ENCODE measurements around the gene AQR.

AQR gene

GRCh38 chr15:34883042-34883441 is 86.5 kb downstream of the AQR start:
- no peak for TF ChIP-seq CSDC2 (CRISPR knock-in tag; IDR thresholded peaks at IDR 0.05)
- TF ChIP-seq TCF4 (CRISPR knock-in tag; IDR thresholded peaks at IDR 0.05; ENCODE audit: borderline replicate concordance), result no peak
- TF ChIP-seq, protein P1, sequence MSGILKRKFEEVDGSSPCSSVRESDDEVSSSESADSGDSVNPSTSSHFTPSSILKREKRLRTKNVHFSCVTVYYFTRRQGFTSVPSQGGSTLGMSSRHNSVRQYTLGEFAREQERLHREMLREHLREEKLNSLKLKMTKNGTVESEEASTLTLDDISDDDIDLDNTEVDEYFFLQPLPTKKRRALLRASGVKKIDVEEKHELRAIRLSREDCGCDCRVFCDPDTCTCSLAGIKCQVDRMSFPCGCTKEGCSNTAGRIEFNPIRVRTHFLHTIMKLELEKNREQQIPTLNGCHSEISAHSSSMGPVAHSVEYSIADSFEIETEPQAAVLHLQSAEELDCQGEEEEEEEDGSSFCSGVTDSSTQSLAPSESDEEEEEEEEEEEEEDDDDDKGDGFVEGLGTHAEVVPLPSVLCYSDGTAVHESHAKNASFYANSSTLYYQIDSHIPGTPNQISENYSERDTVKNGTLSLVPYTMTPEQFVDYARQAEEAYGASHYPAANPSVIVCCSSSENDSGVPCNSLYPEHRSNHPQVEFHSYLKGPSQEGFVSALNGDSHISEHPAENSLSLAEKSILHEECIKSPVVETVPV (CRISPR knock-in tag; IDR thresholded peaks at IDR 0.05), result no peak
- no peak for TF ChIP-seq ZNF70 (CRISPR knock-in tag; IDR thresholded peaks at IDR 0.05)
- no peak for TF ChIP-seq ZNF8 (CRISPR knock-in tag; IDR thresholded peaks at IDR 0.05)
- TF ChIP-seq ZC3H10 (CRISPR knock-in tag; IDR thresholded peaks at IDR 0.05), result no peak
- no peak for TF ChIP-seq ARNTL (CRISPR knock-in tag; IDR thresholded peaks at IDR 0.05; ENCODE audit: borderline replicate concordance, low read depth)
- no peak for TF ChIP-seq SNAI2 (CRISPR knock-in tag; IDR thresholded peaks at IDR 0.05)
- no peak for TF ChIP-seq OSR1 (CRISPR knock-in tag; IDR thresholded peaks at IDR 0.05)
- no peak for TF ChIP-seq ZFP3 (CRISPR knock-in tag; IDR thresholded peaks at IDR 0.05)
- no peak for TF ChIP-seq ZNF565 (CRISPR knock-in tag; conservative IDR thresholded peaks at IDR 0.05; ENCODE audit: low read depth)
- TF ChIP-seq, protein P2, sequence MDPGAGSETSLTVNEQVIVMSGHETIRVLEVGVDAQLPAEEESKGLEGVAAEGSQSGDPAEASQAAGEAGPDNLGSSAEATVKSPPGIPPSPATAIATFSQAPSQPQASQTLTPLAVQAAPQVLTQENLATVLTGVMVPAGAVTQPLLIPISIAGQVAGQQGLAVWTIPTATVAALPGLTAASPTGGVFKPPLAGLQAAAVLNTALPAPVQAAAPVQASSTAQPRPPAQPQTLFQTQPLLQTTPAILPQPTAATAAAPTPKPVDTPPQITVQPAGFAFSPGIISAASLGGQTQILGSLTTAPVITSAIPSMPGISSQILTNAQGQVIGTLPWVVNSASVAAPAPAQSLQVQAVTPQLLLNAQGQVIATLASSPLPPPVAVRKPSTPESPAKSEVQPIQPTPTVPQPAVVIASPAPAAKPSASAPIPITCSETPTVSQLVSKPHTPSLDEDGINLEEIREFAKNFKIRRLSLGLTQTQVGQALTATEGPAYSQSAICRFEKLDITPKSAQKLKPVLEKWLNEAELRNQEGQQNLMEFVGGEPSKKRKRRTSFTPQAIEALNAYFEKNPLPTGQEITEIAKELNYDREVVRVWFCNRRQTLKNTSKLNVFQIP (CRISPR knock-in tag; IDR thresholded peaks at IDR 0.05; ENCODE audit: borderline replicate concordance, low read depth), result no peak
- ATAC-seq, result no peak

DNA sequence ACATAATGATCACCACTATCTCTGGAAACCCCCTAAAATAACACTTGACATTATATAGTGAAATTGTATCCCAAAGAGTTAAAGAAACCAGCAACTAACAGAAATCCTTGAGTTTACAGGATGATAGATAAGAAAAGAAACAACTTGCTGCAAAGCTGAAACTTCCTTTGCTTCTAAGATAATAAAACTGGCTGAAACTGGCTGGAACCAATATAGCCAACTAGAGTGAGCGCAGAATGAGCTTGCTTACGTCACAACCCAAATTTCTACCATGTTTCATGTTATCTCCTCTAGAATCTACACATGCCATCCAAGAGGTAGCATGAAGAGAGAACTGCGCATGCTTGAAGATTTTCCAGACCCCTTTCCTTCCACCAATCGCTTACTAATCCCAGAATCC is 90.4 kb downstream of the AQR start:
- ATAC-seq, result no peak
- no peak for TF ChIP-seq ZNF70 (CRISPR knock-in tag; IDR thresholded peaks at IDR 0.05)
- TF ChIP-seq OSR1 (CRISPR knock-in tag; IDR thresholded peaks at IDR 0.05), result no peak
- TF ChIP-seq ZC3H10 (CRISPR knock-in tag; IDR thresholded peaks at IDR 0.05), result no peak
- no peak for TF ChIP-seq ZNF8 (CRISPR knock-in tag; IDR thresholded peaks at IDR 0.05)
- TF ChIP-seq ARNTL (CRISPR knock-in tag; IDR thresholded peaks at IDR 0.05; ENCODE audit: borderline replicate concordance, low read depth), result no peak
- no peak for TF ChIP-seq ZFP30 (CRISPR knock-in tag; IDR thresholded peaks at IDR 0.05)
- TF ChIP-seq TCF4 (CRISPR knock-in tag; IDR thresholded peaks at IDR 0.05; ENCODE audit: borderline replicate concordance), result no peak
- no peak for TF ChIP-seq GLIS3 (CRISPR knock-in tag; IDR thresholded peaks at IDR 0.05)
- no peak for TF ChIP-seq BACH2 (CRISPR knock-in tag; IDR thresholded peaks at IDR 0.05; ENCODE audit: borderline replicate concordance)
- TF ChIP-seq SNAI2 (CRISPR knock-in tag; IDR thresholded peaks at IDR 0.05), result no peak
- TF ChIP-seq CSDC2 (CRISPR knock-in tag; IDR thresholded peaks at IDR 0.05), result no peak
- TF ChIP-seq, protein P3, sequence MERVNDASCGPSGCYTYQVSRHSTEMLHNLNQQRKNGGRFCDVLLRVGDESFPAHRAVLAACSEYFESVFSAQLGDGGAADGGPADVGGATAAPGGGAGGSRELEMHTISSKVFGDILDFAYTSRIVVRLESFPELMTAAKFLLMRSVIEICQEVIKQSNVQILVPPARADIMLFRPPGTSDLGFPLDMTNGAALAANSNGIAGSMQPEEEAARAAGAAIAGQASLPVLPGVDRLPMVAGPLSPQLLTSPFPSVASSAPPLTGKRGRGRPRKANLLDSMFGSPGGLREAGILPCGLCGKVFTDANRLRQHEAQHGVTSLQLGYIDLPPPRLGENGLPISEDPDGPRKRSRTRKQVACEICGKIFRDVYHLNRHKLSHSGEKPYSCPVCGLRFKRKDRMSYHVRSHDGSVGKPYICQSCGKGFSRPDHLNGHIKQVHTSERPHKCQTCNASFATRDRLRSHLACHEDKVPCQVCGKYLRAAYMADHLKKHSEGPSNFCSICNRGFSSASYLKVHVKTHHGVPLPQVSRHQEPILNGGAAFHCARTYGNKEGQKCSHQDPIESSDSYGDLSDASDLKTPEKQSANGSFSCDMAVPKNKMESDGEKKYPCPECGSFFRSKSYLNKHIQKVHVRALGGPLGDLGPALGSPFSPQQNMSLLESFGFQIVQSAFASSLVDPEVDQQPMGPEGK (CRISPR knock-in tag; IDR thresholded peaks at IDR 0.05; ENCODE audit: borderline replicate concordance), result no peak
- no peak for TF ChIP-seq ZNF565 (CRISPR knock-in tag; conservative IDR thresholded peaks at IDR 0.05; ENCODE audit: low read depth)
- TF ChIP-seq PPARA (CRISPR knock-in tag; IDR thresholded peaks at IDR 0.05; ENCODE audit: borderline replicate concordance), result no peak

DNA sequence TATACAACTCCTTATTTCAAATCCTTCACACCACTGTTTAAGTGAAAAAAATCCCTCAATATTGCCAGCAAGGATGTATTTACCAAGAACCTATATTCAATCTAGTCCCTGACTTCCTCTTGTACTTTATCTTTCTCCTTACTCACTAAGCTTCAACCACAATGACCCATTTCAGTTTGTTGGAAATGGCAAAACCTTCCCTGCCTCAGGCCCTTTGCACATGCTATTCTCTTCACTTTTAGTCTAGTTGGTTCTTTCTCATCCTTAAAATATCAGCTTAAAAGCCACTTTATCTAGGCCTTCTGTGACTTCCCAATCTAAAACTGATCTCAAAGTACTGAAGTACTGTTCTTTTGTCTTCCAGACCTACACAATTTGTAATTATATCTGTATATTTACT is 92.9 kb downstream of the AQR start:
- ATAC-seq, result no peak
- TF ChIP-seq ZC3H10 (CRISPR knock-in tag; IDR thresholded peaks at IDR 0.05) (no peak), ISL1 (CRISPR knock-in tag; IDR thresholded peaks at IDR 0.05) (no peak), TSHZ2 (CRISPR knock-in tag; IDR thresholded peaks at IDR 0.05) (no peak), TCF4 (CRISPR knock-in tag; IDR thresholded peaks at IDR 0.05; ENCODE audit: borderline replicate concordance) (no peak), CSDC2 (CRISPR knock-in tag; IDR thresholded peaks at IDR 0.05) (no peak)
- TF ChIP-seq, protein P4, sequence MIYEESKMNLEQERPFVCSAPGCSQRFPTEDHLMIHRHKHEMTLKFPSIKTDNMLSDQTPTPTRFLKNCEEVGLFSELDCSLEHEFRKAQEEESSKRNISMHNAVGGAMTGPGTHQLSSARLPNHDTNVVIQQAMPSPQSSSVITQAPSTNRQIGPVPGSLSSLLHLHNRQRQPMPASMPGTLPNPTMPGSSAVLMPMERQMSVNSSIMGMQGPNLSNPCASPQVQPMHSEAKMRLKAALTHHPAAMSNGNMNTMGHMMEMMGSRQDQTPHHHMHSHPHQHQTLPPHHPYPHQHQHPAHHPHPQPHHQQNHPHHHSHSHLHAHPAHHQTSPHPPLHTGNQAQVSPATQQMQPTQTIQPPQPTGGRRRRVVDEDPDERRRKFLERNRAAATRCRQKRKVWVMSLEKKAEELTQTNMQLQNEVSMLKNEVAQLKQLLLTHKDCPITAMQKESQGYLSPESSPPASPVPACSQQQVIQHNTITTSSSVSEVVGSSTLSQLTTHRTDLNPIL (CRISPR knock-in tag; IDR thresholded peaks at IDR 0.05; ENCODE audit: low read depth), result no peak
